PC-3 (cell line): ENCODE data around the gene NMNAT2.

Experiments
- EZH2 ChIP-seq: fragments of 300-600 bp; sonication (generic); IDR thresholded peaks from one replicate; pipeline ENCODE4 v1.6.1; 2017; ENCODE audit warnings: antibody characterized with exemption, mild to moderate bottlenecking, low read length; ENCODE audit not compliant: unreplicated experiment
- EZH2phosphoT487 ChIP-seq: fragments of 300-600 bp; sonication (generic); IDR thresholded peaks from 2 replicates; pipeline ENCODE4 v1.6.1; 2018; ENCODE audit warnings: mild to moderate bottlenecking, antibody characterized with exemption, low read length, borderline replicate concordance
- TF ChIP-seq, protein P1 (sequence below): fragments of 300-600 bp; sonication (generic); conservative IDR thresholded peaks from 2 replicates; pipeline ENCODE4 v1.5.1; 2017; ENCODE audit warnings: antibody characterized with exemption, low read depth, mild to moderate bottlenecking, low read length

DNA sequence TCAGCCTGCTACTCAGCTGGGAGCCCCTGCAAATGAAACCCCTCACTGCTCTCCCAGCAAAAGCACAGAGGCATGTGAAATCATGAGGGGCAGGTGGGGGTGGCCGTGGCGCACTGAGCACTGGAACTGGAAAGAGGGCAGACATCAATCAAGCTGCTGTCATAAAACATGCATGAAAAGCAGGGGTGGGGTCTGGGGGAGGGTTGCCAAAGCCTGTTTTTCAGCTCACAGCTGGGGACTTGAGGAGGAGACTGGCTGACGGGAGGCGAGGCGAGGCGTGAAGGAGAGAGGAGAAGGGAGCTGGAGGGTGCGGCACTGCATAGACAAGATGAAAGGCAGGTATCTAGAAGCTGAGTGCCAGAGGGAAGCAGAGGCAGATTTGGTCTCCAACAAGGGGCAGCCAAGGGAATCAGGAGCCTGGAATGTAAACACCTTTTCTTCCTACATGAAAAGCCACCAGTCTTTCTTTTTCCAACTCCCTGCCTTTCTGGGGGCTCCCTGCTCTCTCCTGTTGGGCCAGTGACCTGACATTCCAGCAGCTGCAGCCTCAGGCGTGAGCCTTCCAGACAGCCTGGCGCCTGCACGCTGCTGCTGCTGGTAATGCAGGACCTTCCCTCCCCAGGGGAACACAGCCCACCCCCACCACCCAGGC lies 87.0 kb downstream of the NMNAT2 start:
- TF ChIP-seq, protein P1, sequence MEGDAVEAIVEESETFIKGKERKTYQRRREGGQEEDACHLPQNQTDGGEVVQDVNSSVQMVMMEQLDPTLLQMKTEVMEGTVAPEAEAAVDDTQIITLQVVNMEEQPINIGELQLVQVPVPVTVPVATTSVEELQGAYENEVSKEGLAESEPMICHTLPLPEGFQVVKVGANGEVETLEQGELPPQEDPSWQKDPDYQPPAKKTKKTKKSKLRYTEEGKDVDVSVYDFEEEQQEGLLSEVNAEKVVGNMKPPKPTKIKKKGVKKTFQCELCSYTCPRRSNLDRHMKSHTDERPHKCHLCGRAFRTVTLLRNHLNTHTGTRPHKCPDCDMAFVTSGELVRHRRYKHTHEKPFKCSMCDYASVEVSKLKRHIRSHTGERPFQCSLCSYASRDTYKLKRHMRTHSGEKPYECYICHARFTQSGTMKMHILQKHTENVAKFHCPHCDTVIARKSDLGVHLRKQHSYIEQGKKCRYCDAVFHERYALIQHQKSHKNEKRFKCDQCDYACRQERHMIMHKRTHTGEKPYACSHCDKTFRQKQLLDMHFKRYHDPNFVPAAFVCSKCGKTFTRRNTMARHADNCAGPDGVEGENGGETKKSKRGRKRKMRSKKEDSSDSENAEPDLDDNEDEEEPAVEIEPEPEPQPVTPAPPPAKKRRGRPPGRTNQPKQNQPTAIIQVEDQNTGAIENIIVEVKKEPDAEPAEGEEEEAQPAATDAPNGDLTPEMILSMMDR, result no peak
- TF ChIP-seq EZH2phosphoT487 (no peak), EZH2 (no peak)
